8988T (cell line): ENCODE data around the gene HINT1.

Experiments
- DNase-seq: peaks from one replicate; pipeline ENCODE4 v3.0.0; 2011

The HINT1 gene

DNA sequence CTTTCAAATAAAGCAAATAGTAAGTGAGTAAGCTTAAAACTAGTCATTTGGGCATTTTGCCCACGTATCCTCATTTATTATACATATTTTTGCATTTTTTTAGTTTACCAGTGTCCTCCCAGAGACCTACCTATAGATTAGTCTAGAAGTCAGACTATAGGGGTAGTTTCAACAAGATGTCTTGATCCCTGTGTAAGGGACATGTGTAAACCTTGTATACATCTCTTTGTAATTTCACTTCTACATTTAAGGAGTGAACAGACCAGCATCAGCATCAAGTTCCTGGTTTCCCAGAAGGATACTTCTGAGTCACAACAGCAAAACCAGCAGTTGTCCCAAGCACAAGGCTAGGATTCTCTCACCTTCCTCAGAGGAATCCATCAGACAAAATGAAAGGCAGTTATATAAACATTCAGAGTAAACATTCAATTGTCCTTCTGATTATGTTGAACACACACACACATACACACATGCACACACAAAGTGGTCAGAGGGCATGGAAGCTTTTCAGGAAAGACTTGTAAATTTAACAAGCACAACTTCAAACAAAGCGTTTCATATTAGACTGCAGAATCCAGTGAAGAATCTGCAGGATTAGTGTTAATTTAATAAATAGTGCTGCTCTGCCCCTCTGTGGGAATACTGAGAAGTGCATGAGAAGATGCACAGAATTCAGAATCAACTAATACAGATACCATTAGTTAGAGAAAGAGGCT, 55.4 kb downstream of the HINT1 start:
- DNase-seq = no peak
